ENCODE results near the gene WDR6.

- TF ChIP-seq ZNF462 (CRISPR knock-in tag; IDR thresholded peaks at IDR 0.05) (no peak), CTCF (conservative IDR thresholded peaks at IDR 0.05; ENCODE audit: low read depth in 2 of 2) (no peak), STAT1 (IDR thresholded peaks at IDR 0.05; ENCODE audit: unreplicated experiment) (no peak), ETS1 (IDR thresholded peaks at IDR 0.05) (no peak), POLR2AphosphoS5 (IDR thresholded peaks at IDR 0.05; ENCODE audit: low read depth) (no peak)
Measured at GRCh38 chr3:49005303-49005680, 1.9 kb upstream of the WDR6 start.
